Esophagus (tissue), 2 donors: ENCODE results near the gene FOSL1. TPM values are rescaled to one million over a fixed set of nuclear protein-coding genes. Genes with fewer than 3 reads are reported as not detected.
"Not testable (repeated sequence)": the region's sequence is repeated elsewhere in the genome, so short reads cannot be mapped to it uniquely, and the experiment has no call there.

Experiments
- H3K27ac ChIP-seq, 2 donors: one replicate each; pipeline ENCODE4 v1.5.1; 2013; ENCODE audit warnings: low read depth in 2 of 2, mild to moderate bottlenecking in 2 of 2, inconsistent platforms in 1 of 2, low read length in 1 of 2, moderate library complexity in 1 of 2
- H3K27me3 ChIP-seq, 2 donors: one replicate each; pipeline ENCODE4 v1.6.1; 2013; ENCODE audit warnings: low read length in 2 of 2, control low read depth in 1 of 2, mild to moderate bottlenecking in 1 of 2; ENCODE audit not compliant: insufficient read depth in 2 of 2, control insufficient read depth in 1 of 2
- H3K36me3 ChIP-seq, 2 donors: one replicate each; pipeline ENCODE4 v1.6.1; 2013; ENCODE audit warnings: low read length in 1 of 2; ENCODE audit not compliant: control insufficient read depth in 2 of 2, insufficient read depth in 2 of 2
- H3K4me1 ChIP-seq, 2 donors: one replicate each; pipeline ENCODE4 v1.6.1; 2013; ENCODE audit warnings: low read length in 1 of 2; ENCODE audit not compliant: control insufficient read depth in 2 of 2, insufficient read depth in 2 of 2
- H3K4me3 ChIP-seq, 2 donors: one replicate each; pipeline ENCODE4 v1.5.1; 2013; ENCODE audit warnings: low read length in 2 of 2, mild to moderate bottlenecking in 2 of 2, low read depth in 1 of 2, moderate library complexity in 1 of 2
- H3K9me3 ChIP-seq, 2 donors: one replicate each; pipeline ENCODE4 v1.6.1; 2013; ENCODE audit warnings: mild to moderate bottlenecking in 2 of 2, low read depth in 1 of 2, low read length in 1 of 2, moderate library complexity in 1 of 2; ENCODE audit not compliant: control insufficient read depth in 2 of 2, insufficient read depth in 1 of 2
- WGBS, 2 donors: extraction: QIAGEN DNeasy Blood & Tissue Kit; methylation state at CpG; one replicate each; pipeline ENCODE4 v1.1.7; 2013; 5-methylcytosine and 5-hydroxymethylcytosine counted together
- polyA plus RNA-seq, 2 donors: library from polyadenylated mRNA; stranded (reverse); fragments of 200-250 nt; gene quantifications; one replicate each; pipeline ENCODE4 v1.2.3, GENCODE V29; 2013
- donor health status: healthy with polysubstance abuse.
- donor health status: Bipolar disorder and iron deficiency.

Gene FOSL1
- polyA plus RNA-seq, 2 donors: 26.7 to 39.6 TPM

- 44 to 52% methylated on average over 8 of the region's 8 CpGs for WGBS, 2 donors
- no peak overlapping the region for H3K27ac ChIP-seq
- H3K4me3 ChIP-seq: no peak overlapping the region
- no peaks in the 10 kb centered on the region for H3K4me1 ChIP-seq
- peaks cover 7 to 28% of the 10 kb centered on the region in 2 donors for H3K36me3 ChIP-seq
- H3K9me3 ChIP-seq: peaks cover 0 to 3% of the 10 kb centered on the region in 2 donors
- no peaks in the 10 kb centered on the region for H3K27me3 ChIP-seq
Measured at GRCh38 chr11:65849366-65849765, 50.8 kb downstream of the FOSL1 start.

- H3K36me3 ChIP-seq: peaks cover 2 to 22% of the 10 kb centered on the region in 2 donors
- not testable (repeated sequence) for H3K4me1 ChIP-seq, H3K9me3 ChIP-seq, H3K27ac ChIP-seq, H3K4me3 ChIP-seq, H3K27me3 ChIP-seq
- WGBS, 2 donors: 58 to 62% methylated on average over 7 of the region's 7 CpGs
Measured at GRCh38 chr11:65848693-65849092, 51.5 kb downstream of the FOSL1 start.

- Histone ChIP-seq H3K27me3 (no peaks in the 10 kb centered on the region), H3K4me3 (no peak overlapping the region), H3K9me3 (peaks cover 0 to 3% of the 10 kb centered on the region in 2 donors), H3K4me1 (no peaks in the 10 kb centered on the region), H3K27ac (no peak overlapping the region), H3K36me3 (peaks cover 0 to 12% of the 10 kb centered on the region in 2 donors)
- WGBS, 2 donors: 60 to 70% methylated on average over 3 of the region's 3 CpGs
Measured at GRCh38 chr11:65847746-65848145, 52.4 kb downstream of the FOSL1 start.

GRCh38 chr11:65844231-65844872 is 55.8 kb downstream of the FOSL1 start:
- no peak overlapping the region for H3K27ac ChIP-seq
- WGBS, 2 donors: 79 to 80% methylated on average over 10 of the region's 10 CpGs
- H3K27me3 ChIP-seq: no peaks in the 10 kb centered on the region
- H3K4me1 ChIP-seq: no peaks in the 10 kb centered on the region
- H3K36me3 ChIP-seq: no peaks in the 10 kb centered on the region
- no peak overlapping the region for H3K4me3 ChIP-seq
- no peaks in the 10 kb centered on the region for H3K9me3 ChIP-seq

GRCh38 chr11:65843811-65844210 is 56.4 kb downstream of the FOSL1 start:
- Histone ChIP-seq H3K36me3 (no peaks in the 10 kb centered on the region), H3K27me3 (no peaks in the 10 kb centered on the region), H3K4me1 (no peaks in the 10 kb centered on the region), H3K9me3 (no peaks in the 10 kb centered on the region), H3K4me3 (no peak overlapping the region), H3K27ac (no peak overlapping the region)
- WGBS, 2 donors: 88 to 92% methylated on average over 3 of the region's 3 CpGs

GRCh38 chr11:65842144-65842543 is 58.0 kb downstream of the FOSL1 start:
- H3K4me1 ChIP-seq: no peaks in the 10 kb centered on the region
- H3K27me3 ChIP-seq: no peaks in the 10 kb centered on the region
- H3K36me3 ChIP-seq: no peaks in the 10 kb centered on the region
- no peak overlapping the region for H3K4me3 ChIP-seq
- no peak overlapping the region for H3K27ac ChIP-seq
- WGBS, 2 donors: 75 to 85% methylated on average over 4 of the region's 4 CpGs
- H3K9me3 ChIP-seq: no peaks in the 10 kb centered on the region

Other genes with a start within 250 kb of the FOSL1 start
- gene RELA, start 237.5 kb downstream of the FOSL1 start, polyA plus RNA-seq: 10 to 100 TPM; 39.6 to 40.0 TPM
- gene KAT5, start 188.1 kb downstream of the FOSL1 start, polyA plus RNA-seq: 10 to 100 TPM; 55.6 to 60.3 TPM
- 10 to 100 TPM; 26.3 to 41.8 TPM for gene RNASEH2C, start 179.6 kb downstream of the FOSL1 start, polyA plus RNA-seq
- gene AP5B1, start 119.4 kb downstream of the FOSL1 start, polyA plus RNA-seq: 10 to 100 TPM; 10.1 to 10.9 TPM
- 10 to 100 TPM; 38.2 to 49.9 TPM for gene OVOL1, start 113.3 kb downstream of the FOSL1 start, polyA plus RNA-seq
- under 1 TPM; 0.15 to 0.47 TPM for gene SNX32, start 66.4 kb downstream of the FOSL1 start, polyA plus RNA-seq
- gene CFL1, start 42.2 kb downstream of the FOSL1 start, polyA plus RNA-seq: 100 to 1,000 TPM; 361 to 694 TPM
- 10 to 100 TPM; 32.1 to 48.0 TPM for gene MUS81, start 40.0 kb downstream of the FOSL1 start, polyA plus RNA-seq
- gene EFEMP2, start 27.6 kb downstream of the FOSL1 start, polyA plus RNA-seq: 10 to 100 TPM in 1 of 2 donors, 1 to 10 TPM in 1; 9.2 to 13.1 TPM
- 1 to 10 TPM; 1.3 to 1.7 TPM for gene CTSW, start 20.6 kb downstream of the FOSL1 start, polyA plus RNA-seq
- 10 to 100 TPM; 20.7 to 38.1 TPM for gene FIBP, start 11.9 kb downstream of the FOSL1 start, polyA plus RNA-seq
- gene CCDC85B, start 9.7 kb downstream of the FOSL1 start, polyA plus RNA-seq: 10 to 100 TPM; 13.5 to 22.7 TPM
- 10 to 100 TPM; 21.8 to 27.6 TPM for gene C11orf68, start 18.7 kb upstream of the FOSL1 start, polyA plus RNA-seq
- gene DRAP1, start 19.0 kb upstream of the FOSL1 start, polyA plus RNA-seq: 100 to 1,000 TPM in 1 of 2 donors, 10 to 100 TPM in 1; 89.6 to 103 TPM
- not detected for gene TSGA10IP, start 45.1 kb upstream of the FOSL1 start, polyA plus RNA-seq
- 10 to 100 TPM; 33.9 to 77.1 TPM for gene SART1, start 61.3 kb upstream of the FOSL1 start, polyA plus RNA-seq
- 10 to 100 TPM; 13.6 to 17.8 TPM for gene EIF1AD, start 101.8 kb upstream of the FOSL1 start, polyA plus RNA-seq
- 100 to 1,000 TPM; 142 to 246 TPM for gene BANF1, start 102.1 kb upstream of the FOSL1 start, polyA plus RNA-seq
- 10 to 100 TPM; 36.1 to 66.5 TPM for gene CST6, start 111.6 kb upstream of the FOSL1 start, polyA plus RNA-seq
- gene CATSPER1, start 126.1 kb upstream of the FOSL1 start, polyA plus RNA-seq: under 1 TPM; 0.05 to 0.06 TPM
- under 1 TPM in 1 of 2 donors, not detected in 1; 0.01 TPM for gene GAL3ST3, start 148.8 kb upstream of the FOSL1 start, polyA plus RNA-seq
- gene SF3B2, start 152.0 kb upstream of the FOSL1 start, polyA plus RNA-seq: 10 to 100 TPM; 61.9 to 80.2 TPM
- gene PACS1, start 169.9 kb upstream of the FOSL1 start, polyA plus RNA-seq: 10 to 100 TPM; 16.0 to 24.8 TPM